ENCODE data around the gene SBF1. TPM values are rescaled to one million over a fixed set of nuclear protein-coding genes. Genes with fewer than 3 reads are reported as not detected.

SBF1 gene
- total RNA-seq, 1 donor from 2014 or later, result 104 TPM

- Mint-ChIP-seq H3K4me3 (ENCODE audit: unreplicated experiment) (no peak overlapping the region), H3K9me3 (ENCODE audit: low read depth) (no peaks in the 10 kb centered on the region), H3K4me1 (ENCODE audit: low read depth) (no peaks in the 10 kb centered on the region), H3K27ac (ENCODE audit: unreplicated experiment) (no peak overlapping the region), H3K36me3 (ENCODE audit: low read depth) (peaks cover 28% of the 10 kb centered on the region), H3K27me3 (ENCODE audit: low read depth) (no peaks in the 10 kb centered on the region)
- no peak for TF ChIP-seq CTCF (IDR thresholded peaks at IDR 0.05)
- no peak for DNase-seq (ENCODE audit: low spot score)
Observed at GRCh38 chr22:50461979-50462540, 12.8 kb downstream of the SBF1 start.

- H3K4me3 Mint-ChIP-seq (ENCODE audit: unreplicated experiment), result no peak overlapping the region
- no peak for DNase-seq (ENCODE audit: low spot score)
- no peaks in the 10 kb centered on the region for H3K9me3 Mint-ChIP-seq (ENCODE audit: low read depth)
- no peak overlapping the region for H3K27ac Mint-ChIP-seq (ENCODE audit: unreplicated experiment)
- peaks cover 25% of the 10 kb centered on the region for H3K36me3 Mint-ChIP-seq (ENCODE audit: low read depth)
- H3K4me1 Mint-ChIP-seq (ENCODE audit: low read depth), result no peaks in the 10 kb centered on the region
- H3K27me3 Mint-ChIP-seq (ENCODE audit: low read depth), result no peaks in the 10 kb centered on the region
- TF ChIP-seq CTCF (IDR thresholded peaks at IDR 0.05), result no peak
Observed at GRCh38 chr22:50461536-50461935, 13.3 kb downstream of the SBF1 start.

- no peak for DNase-seq (ENCODE audit: low spot score)
- no peaks in the 10 kb centered on the region for H3K27me3 Mint-ChIP-seq (ENCODE audit: low read depth)
- no peak overlapping the region for H3K4me3 Mint-ChIP-seq (ENCODE audit: unreplicated experiment)
- H3K9me3 Mint-ChIP-seq (ENCODE audit: low read depth), result no peaks in the 10 kb centered on the region
- no peak for TF ChIP-seq CTCF (IDR thresholded peaks at IDR 0.05)
- H3K4me1 Mint-ChIP-seq (ENCODE audit: low read depth), result no peaks in the 10 kb centered on the region
- H3K36me3 Mint-ChIP-seq (ENCODE audit: low read depth), result peaks cover 24% of the 10 kb centered on the region
- H3K27ac Mint-ChIP-seq (ENCODE audit: unreplicated experiment), result no peak overlapping the region
Observed at GRCh38 chr22:50460938-50461337, 13.9 kb downstream of the SBF1 start.

GRCh38 chr22:50459496-50460140 is 15.2 kb downstream of the SBF1 start:
- Mint-ChIP-seq H3K27me3 (ENCODE audit: low read depth) (no peaks in the 10 kb centered on the region), H3K4me1 (ENCODE audit: low read depth) (no peaks in the 10 kb centered on the region), H3K27ac (ENCODE audit: unreplicated experiment) (no peak overlapping the region), H3K4me3 (ENCODE audit: unreplicated experiment) (no peak overlapping the region), H3K9me3 (ENCODE audit: low read depth) (no peaks in the 10 kb centered on the region), H3K36me3 (ENCODE audit: low read depth) (peaks cover 28% of the 10 kb centered on the region)
- peak; percentile 16 for TF ChIP-seq CTCF (IDR thresholded peaks at IDR 0.05)
- DNase-seq (ENCODE audit: low spot score), result no peak

GRCh38 chr22:50459016-50459415 is 15.8 kb downstream of the SBF1 start:
- Mint-ChIP-seq H3K27ac (ENCODE audit: unreplicated experiment) (no peak overlapping the region), H3K4me1 (ENCODE audit: low read depth) (no peaks in the 10 kb centered on the region), H3K36me3 (ENCODE audit: low read depth) (peaks cover 26% of the 10 kb centered on the region), H3K4me3 (ENCODE audit: unreplicated experiment) (no peak overlapping the region), H3K9me3 (ENCODE audit: low read depth) (no peaks in the 10 kb centered on the region), H3K27me3 (ENCODE audit: low read depth) (no peaks in the 10 kb centered on the region)
- no peak for TF ChIP-seq CTCF (IDR thresholded peaks at IDR 0.05)
- no peak for DNase-seq (ENCODE audit: low spot score)

All from chondrocyte (in vitro differentiated cells).